Lower leg skin (tissue), 3 donors: ENCODE results near the gene EEF1AKMT2.

Source experiments
- CTCF ChIP-seq, 3 donors: fragments of 450-650 bp; IDR thresholded peaks; one replicate each; pipeline ENCODE4 v1.5.1; 2016; ENCODE audit warnings: antibody characterized with exemption in 3 of 3, mild to moderate bottlenecking in 3 of 3, moderate library complexity in 2 of 3
- POLR2A ChIP-seq, 2 donors: fragments of 450-650 bp; IDR thresholded peaks; one replicate each; pipeline ENCODE4 v1.6.1; 2016 to 2017; ENCODE audit warnings: antibody characterized with exemption in 2 of 2, mild to moderate bottlenecking in 1 of 2, moderate library complexity in 1 of 2

DNA sequence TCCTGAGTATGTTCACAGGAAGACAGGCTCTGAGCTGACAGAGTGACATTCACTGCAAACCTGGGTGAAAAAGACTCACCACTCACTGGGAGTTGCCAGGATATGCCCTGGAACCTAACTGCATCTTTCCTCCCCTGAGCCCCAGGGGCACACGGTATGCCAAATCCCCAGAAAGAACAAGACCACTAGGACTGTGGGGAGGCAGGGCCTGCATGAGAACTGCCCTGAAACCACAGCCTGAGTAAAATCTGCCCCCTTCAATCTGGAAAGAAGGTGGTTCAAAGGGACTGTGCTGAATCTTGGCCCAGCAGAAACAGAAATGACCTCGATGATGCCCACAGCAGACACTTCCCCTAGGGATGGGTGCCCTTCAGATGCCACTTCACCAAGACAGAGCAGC, 54.0 kb downstream of the EEF1AKMT2 start:
- TF ChIP-seq CTCF (IDR thresholded peaks at IDR 0.05) (no peak), POLR2A (IDR thresholded peaks at IDR 0.05) (no peak)
